ENCODE measurements around the gene HCN2. TPM values are rescaled to one million over a fixed set of nuclear protein-coding genes. Genes with fewer than 3 reads are reported as not detected.

Gene HCN2
- total and polyA plus RNA-seq, 2 of the 8 experiments (the other 6 are each of a cell fraction or from before 2014, with no cell fraction given), result 1.0 to 4.0 TPM

DNA sequence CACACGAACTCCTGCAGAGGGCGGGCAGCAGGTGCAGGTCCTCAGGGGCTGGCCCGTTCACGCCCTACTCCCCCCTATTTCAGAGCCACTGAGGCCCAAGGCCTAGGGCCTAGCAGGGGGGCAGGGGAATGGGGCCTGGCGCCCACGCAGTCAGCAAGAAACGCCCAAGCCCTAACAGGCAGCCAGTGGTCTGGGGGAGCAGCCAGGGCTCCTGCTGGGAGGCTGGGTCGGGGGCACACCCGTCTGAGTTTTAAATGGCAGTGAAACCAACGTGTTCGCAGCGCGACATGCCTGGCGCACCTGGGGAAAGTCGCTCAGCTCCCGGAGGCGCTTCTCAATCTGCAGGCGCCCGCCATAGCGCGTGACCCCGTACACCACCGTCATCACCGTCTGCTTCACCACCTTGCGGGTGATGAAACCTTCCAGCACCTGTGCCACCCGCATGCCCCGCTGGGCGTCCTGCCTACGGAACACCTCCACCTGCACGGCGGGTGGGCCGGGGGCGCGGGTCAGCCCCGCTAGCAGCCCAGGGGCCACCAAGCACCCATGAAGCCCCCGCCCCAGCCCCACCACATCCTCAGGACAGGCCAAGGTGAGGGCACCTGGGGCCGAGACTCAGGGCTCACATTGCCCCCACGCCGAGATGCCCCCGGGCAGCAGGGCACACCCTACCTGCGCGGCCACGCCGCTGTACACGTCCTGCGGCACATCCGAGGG lies 29.8 kb downstream of the HCN2 start:
- no peak overlapping the region for H2BK12ac ChIP-seq (ENCODE audit: low read depth, low read length)
- ChIA-PET CTCF (ENCODE audit: partially characterized antibody) (no interaction called here), POLR2A (ENCODE audit: partially characterized antibody) (no interaction called here)
- H3K79me1 ChIP-seq (ENCODE audit: low read depth, low read length), result no peaks in the 10 kb centered on the region
- FAIRE-seq, result no peak
- no peak overlapping the region for H3K23ac ChIP-seq (ENCODE audit: insufficient read length)
- no peak overlapping the region for H3K18ac ChIP-seq (ENCODE audit: extremely low read depth, low read length)
- peaks cover 4 to 65% (median 35%) of the 10 kb centered on the region in 4 experiments; a peak in 7 of 8 replicates for H3K36me3 ChIP-seq (ENCODE audit: control insufficient read depth in 2 of 4, insufficient read depth in 4 of 4, low read length in 3 of 4)
- no peaks in the 10 kb centered on the region for H3K27me3 ChIP-seq (replicated peaks in 1 of 4; ENCODE audit: control insufficient read depth in 3 of 4, extremely low read depth in 1 of 4, insufficient read depth in 3 of 4, low read length in 3 of 4)
- H3K4me3 ChIP-seq (ENCODE audit: extremely low read depth in 1 of 4, insufficient read depth in 2 of 4, low read depth in 3 of 4, low read length in 4 of 4), result no peak overlapping the region
- no peak overlapping the region for H3K14ac ChIP-seq (ENCODE audit: insufficient read length)
- 96% methylated on average over 24 of the region's 47 CpGs; no CpG with 5 or more reads in 1 of the 2 experiments for WGBS, 2 experiments (ENCODE audit: extremely low coverage in 1 of 2, insufficient coverage in 1 of 2, insufficient read length in 1 of 2, insufficient replicate concordance in 2 of 2, low coverage in 1 of 2, low lambda C conversion rate in 2 of 2, missing lambda C conversion rate in 1 of 2)
- no peak overlapping the region for H3K56ac ChIP-seq (replicated peaks; ENCODE audit: insufficient read length, low read depth, low read length)
- H4K91ac ChIP-seq (replicated peaks; ENCODE audit: insufficient read length, low read length), result no peak overlapping the region
- H3K4me2 ChIP-seq (ENCODE audit: insufficient read depth in 1 of 2, low read depth in 2 of 2, low read length in 2 of 2), result no peak overlapping the region
- no peak overlapping the region for H2AK5ac ChIP-seq (ENCODE audit: low read depth, low read length)
- no peak overlapping the region for H4K5ac ChIP-seq (ENCODE audit: insufficient read length, low read depth, low read length)
- H3K9ac ChIP-seq (replicated peaks in 1 of 4; ENCODE audit: extremely low read depth in 1 of 4, low read depth in 3 of 4, low read length in 3 of 4), result no peak overlapping the region
- no peak overlapping the region for H2AFZ ChIP-seq (ENCODE audit: low read length)
- H4K8ac ChIP-seq (ENCODE audit: extremely low read depth, insufficient read depth, low read length), result no peak overlapping the region
- H2BK120ac ChIP-seq (replicated peaks; ENCODE audit: low read depth, low read length), result no peak overlapping the region
- no peak overlapping the region for H3K27ac ChIP-seq (ENCODE audit: low read depth, low read length)
- no peaks in the 10 kb centered on the region for H3K23me2 ChIP-seq (ENCODE audit: low read depth, low read length)
- no peak overlapping the region for H2BK15ac ChIP-seq (ENCODE audit: low read length)
- H3K79me2 ChIP-seq (ENCODE audit: control insufficient read depth in 1 of 2, insufficient read depth in 2 of 2, low read length in 2 of 2), result no peaks in the 10 kb centered on the region
- no peak overlapping the region for H2BK5ac ChIP-seq (ENCODE audit: low read depth, low read length)
- no peak overlapping the region for H3K4ac ChIP-seq (replicated peaks; ENCODE audit: insufficient read length, low read depth, low read length)
- peaks cover 0 to 16% of the 10 kb centered on the region in 2 experiments for H4K20me1 ChIP-seq (replicated peaks in 1 of 2; ENCODE audit: control insufficient read depth in 1 of 2, insufficient read depth in 2 of 2, low read length in 2 of 2)
- no peaks in the 10 kb centered on the region for H3K4me1 ChIP-seq (replicated peaks in 1 of 4; ENCODE audit: control insufficient read depth in 3 of 4, insufficient read depth in 4 of 4, low read length in 3 of 4)
- H2BK20ac ChIP-seq (ENCODE audit: low read length), result no peak overlapping the region
- no peaks in the 10 kb centered on the region for H3K9me3 ChIP-seq (ENCODE audit: insufficient read depth in 2 of 2, low read depth in 1 of 2, low read length in 1 of 2)
- no peak for DNase-seq (ENCODE audit: low read depth in 1 of 2, low spot score in 2 of 2)
- TF ChIP-seq CHD2 (IDR thresholded peaks at IDR 0.05; ENCODE audit: low read length) (no peak), RAD21 (IDR thresholded peaks at IDR 0.05 in 1 of 2, conservative IDR thresholded peaks at IDR 0.05 in 1 of 2; ENCODE audit: low read depth in 2 of 2, low read length in 2 of 2) (no peak), ATF3 (IDR thresholded peaks at IDR 0.05; ENCODE audit: insufficient read depth, low read depth, low read length) (no peak), SP4 (IDR thresholded peaks at IDR 0.05; ENCODE audit: low read length) (no peak), TAF1 (IDR thresholded peaks at IDR 0.05; ENCODE audit: low read depth, low read length) (no peak), NANOG (IDR thresholded peaks at IDR 0.05; ENCODE audit: insufficient read depth, low read depth, low read length, poor library complexity, severe bottlenecking) (no peak), SIRT6 (IDR thresholded peaks at IDR 0.05; ENCODE audit: low read length) (no peak), HDAC6 (IDR thresholded peaks at IDR 0.05; ENCODE audit: low read depth, low read length) (no peak), CEBPB (IDR thresholded peaks at IDR 0.05; ENCODE audit: low read depth, low read length) (no peak), BRCA1 (IDR thresholded peaks at IDR 0.05; ENCODE audit: low read depth, low read length) (no peak), POU5F1 (IDR thresholded peaks at IDR 0.05; ENCODE audit: low read depth, low read length) (no peak), GABPA (IDR thresholded peaks at IDR 0.05; ENCODE audit: borderline replicate concordance, insufficient read depth, low read length) (no peak), SP1 (IDR thresholded peaks at IDR 0.05; ENCODE audit: low read depth, low read length) (no peak)
